GM19043 (cell line): ENCODE results near the gene DGCR2.

Experiments
- ATAC-seq: cut with Tn5 transposase; IDR thresholded peaks from one replicate; pipeline ENCODE4 v1.9.1; 2021; ENCODE audit warnings: low read depth; ENCODE audit not compliant: unreplicated experiment

The DGCR2 gene

DNA sequence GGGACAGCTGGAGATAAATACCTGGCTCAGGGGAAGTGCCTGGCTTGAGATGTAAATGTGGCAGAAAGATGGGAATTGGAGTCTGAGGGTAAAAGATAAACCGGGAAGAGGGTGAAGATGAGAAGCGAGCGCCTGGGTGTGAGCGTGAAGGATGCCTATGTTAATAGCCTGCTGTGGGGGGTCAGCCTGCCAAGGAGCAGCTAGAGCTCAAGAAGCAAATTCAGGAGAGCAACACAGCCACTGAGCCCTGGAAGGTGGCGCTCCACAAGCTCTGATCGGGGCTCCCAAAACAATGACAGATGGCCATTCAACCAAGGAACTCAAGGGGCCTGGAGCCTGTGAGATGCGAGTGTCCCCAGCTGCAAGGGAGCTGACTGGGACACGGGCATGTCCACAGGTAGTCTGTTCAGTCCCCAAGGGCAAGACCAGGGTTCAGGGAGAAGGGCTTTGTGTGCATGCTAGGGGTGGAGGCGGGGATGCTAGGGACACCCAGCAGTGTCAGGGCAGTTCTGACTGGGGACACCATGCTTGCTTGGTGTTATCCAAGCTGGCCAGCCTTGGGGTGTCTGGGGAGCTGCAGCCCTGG, 25.1 kb upstream of the DGCR2 start:
- no peak for ATAC-seq

DNA sequence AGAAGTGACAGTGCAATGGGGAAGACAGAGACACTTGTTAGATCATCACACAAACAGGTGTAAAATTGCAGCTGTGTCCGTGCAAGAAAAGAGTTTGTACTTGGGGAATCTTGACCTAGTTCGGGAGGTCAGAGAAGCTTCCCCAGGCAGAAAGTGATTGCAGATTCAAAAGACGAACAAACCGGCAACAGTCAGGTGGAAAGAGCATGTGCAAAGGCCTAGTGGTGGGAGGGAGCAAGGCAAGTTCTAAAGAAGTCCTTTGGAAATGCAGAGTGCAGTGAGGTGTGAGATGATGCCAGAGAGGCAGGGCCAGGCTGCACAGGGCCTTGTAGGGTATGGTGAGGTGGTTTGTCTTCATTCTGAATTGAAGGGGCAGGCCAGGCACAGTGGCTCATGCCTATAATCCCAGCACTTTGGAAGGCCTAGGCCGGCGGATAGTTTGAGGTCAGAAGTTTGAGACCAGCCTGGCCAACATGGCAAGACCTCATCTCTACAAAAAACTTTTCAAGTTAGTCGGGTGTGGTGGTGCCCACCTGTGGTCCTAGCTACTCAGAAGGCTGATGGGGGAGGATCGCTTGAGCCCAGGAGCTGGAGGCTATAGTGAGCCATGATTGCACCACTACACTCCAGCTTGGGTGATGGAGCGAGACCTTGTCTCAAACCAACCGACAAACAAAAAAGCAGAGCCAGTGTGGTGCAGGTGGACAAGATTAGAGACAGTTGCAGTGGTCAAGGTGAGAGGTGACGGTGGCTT, 24.2 kb upstream of the DGCR2 start:
- no peak for ATAC-seq

DNA sequence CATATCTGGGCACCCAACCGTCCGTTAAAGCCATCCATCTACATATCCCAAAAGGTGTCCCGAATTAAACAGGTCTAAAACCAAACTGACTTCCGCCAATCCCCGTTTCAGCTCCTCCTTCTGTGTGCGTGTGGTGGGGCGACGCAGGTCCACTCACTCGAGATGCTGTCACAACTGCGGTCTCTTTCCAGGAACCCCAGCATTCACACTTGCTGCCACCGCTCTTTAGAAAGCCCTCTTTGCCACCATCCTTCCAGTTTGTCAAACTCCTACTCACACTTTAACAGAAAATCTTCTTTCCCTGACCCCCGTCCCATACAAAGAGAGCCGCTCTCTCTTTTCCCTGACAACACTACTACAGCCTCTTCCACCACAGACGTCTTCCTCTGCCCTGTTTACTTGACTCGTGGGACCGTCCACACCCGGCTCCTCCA, 21.8 kb upstream of the DGCR2 start:
- ATAC-seq, result no peak

DNA sequence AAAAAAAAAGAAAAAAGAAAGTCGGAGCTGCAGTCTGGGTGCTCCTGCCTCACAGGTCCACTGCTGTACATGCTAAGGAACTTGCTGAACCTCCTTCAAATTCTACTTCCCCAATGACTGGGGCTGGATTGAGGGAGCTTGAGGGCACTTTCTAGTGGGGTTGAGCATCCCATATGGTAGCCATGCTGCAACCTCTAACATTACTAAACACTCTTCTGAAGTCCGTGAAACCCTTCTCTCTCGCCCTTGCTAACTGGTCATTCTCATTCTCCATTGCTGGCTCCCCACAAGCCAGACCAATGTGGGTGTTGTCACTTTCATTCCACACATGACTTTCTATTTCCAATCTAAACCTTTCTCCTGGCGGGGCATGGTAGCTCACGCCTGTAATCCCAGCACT, 21.0 kb upstream of the DGCR2 start:
- ATAC-seq, result no peak

DNA sequence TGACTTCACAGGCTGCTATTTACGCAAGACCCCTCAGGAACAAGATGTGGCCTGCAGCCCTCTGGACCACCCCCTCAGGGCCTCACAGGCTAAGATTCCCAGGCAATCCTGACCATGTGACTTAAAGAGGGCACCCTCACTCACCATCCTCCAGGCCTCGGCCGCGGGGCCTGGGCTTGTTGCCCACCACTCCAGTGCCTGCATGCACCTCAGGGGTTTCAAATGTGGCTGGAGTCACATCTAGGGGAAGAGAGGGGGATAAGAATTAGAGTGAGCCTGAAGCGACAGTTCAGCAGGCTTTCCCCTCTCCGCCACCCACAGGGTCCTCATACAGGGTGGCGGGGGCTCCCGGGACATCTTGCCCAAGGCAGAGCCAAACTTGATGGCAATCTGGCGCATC, 20.2 kb upstream of the DGCR2 start:
- ATAC-seq, result no peak

DNA sequence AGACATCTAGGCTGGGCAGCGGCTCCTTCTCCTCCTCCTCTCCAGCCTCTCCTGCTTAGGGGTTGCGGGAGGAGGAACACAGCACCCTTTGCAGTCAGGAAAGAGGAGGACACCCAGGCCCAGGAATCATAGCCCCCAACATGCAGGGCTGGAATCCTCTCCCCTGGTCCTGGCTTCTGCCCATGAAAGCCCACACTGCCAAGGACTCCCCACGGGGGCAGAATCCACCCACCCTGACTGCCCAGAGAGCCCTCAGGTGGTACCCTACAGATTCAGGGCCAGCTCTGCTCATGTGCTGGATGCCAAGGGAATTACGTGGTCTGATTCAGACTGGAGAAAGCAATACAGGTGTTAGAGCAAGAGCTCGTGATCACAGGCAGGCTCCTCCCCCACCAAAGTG, 17.8 kb upstream of the DGCR2 start:
- ATAC-seq, result no peak

DNA sequence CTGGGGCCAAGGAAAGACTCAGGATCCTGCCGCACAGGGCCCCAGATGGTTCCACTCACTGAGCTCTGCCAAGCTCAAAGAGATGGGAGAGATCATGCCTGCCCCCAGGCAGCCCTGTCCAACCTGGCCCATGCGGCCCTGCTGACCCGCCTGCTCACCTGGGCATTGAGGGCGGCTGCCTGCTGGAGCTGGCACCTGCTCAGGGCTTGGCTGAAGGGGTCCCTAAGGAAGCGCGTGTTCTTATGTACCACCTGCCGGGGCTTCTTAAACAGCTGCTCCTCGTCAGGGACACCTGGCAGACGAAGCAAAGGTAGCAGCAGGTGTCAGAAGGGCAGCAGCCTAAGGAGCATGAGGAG, 16.8 kb upstream of the DGCR2 start:
- no peak for ATAC-seq

DNA sequence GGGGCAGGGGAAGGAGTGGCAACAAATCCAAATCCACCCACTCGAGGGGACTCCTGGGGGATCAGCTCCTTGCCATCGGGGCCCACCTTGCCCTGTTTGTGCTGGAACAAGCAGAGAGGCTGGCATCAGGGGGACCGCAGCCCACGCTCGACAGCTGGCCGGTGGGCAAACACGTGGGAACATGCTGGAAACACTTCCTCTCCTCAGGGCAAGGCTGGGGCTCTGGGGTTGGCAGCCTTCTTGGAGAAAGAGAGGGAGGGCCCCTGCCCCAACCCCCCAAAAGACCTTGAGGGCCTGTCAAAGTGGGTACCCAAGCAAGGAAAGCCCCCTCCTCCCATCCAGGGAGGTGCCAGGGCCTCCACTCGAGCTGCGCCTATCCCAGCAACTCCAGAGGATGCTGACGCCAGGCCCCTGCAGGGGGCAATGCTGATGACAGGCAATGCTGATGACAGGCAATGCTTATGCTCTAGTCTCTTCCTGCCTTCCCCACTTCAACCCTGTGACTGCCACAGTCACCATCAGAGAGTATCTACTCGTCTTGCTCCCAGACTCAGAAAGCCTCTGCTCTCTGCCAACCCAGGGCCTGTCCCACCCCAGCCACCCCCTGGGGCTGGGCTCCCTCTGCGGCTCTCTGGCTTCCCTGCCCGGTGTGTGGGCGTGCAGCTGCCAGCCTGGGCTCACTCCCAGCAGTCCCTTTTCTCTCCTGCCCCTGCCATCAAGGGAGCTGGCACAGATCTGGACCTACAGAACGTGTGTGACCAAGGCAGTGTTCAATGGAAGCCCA, 16.2 kb upstream of the DGCR2 start:
- no peak for ATAC-seq

DNA sequence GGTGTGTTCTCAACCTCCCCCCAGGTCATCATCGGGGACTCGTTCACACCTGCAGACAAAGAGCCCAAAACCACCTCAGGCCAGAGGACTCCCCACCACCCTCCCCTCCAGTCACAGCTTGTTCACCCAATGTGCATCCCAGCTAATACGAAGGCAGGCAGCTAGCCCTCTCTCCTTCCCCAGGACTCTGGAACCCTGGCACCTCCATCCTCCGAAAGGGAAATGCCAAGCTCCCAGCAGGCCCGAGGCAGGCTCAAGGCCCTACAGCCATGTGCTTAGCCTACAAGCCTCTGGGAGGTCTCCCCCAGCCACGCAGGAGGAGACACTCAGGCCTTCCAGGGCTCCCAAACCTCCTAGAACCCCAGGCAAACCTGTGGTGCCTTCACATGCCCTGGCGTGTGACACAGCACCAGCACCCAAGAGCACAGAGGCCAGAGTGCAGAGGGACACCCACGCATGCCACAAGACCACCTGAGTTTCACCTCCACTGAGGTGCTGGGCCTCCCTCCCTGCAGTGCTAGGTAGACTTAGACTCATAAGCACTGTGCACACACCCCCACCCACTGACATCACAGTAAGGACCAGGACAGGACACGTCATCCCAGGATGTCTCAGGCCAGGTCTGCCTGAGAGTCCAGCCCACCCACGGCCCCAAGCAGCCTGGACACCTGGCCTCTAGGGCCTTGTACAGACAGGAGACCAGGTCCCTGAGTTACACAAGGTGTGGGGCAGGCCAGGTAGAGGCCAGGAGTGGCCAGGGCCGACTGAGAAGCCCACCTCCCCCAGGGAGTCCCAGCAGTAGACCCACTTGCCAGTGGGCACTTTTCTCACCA, 15.4 kb upstream of the DGCR2 start:
- no peak for ATAC-seq

DNA sequence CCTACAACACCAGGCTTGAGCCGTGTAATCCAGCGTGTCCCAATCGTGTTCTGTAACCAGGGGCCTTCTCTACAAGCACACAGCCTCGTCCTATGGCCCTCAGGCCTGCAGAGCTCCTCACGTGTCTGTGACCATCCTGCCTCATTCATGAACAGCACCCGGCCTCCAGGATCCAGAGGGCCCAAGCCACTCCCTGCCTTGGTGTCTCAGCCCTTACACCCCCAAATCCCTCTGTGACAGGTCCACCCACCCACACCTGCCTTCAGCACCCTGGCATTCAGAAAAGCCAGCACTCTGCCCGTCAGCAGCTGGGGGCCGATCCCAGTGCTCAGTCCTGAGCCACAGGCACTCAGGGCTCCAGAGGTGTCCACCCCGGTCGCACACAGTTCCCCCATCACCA, 14.7 kb upstream of the DGCR2 start:
- ATAC-seq, result no peak

DNA sequence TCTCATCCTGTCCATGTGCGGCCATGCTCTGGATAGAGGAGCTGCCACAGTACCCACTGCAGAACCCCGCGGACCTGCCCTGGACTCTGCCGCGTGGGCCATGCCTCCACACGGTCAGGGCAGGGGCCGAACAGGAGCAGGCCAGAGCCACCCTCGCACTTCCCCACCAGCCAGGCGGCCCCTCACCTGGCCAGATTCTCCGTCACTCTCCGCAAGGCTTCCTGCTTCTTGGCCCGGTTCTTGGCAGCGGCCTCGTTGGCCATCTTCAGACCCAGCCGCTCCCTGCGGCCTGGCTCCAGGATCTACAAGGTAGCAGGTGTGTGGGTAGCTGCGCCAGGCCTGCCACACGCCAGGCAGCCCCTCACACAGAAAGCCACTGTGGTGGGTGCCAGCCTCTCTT, 12.7 kb upstream of the DGCR2 start:
- ATAC-seq, result no peak

DNA sequence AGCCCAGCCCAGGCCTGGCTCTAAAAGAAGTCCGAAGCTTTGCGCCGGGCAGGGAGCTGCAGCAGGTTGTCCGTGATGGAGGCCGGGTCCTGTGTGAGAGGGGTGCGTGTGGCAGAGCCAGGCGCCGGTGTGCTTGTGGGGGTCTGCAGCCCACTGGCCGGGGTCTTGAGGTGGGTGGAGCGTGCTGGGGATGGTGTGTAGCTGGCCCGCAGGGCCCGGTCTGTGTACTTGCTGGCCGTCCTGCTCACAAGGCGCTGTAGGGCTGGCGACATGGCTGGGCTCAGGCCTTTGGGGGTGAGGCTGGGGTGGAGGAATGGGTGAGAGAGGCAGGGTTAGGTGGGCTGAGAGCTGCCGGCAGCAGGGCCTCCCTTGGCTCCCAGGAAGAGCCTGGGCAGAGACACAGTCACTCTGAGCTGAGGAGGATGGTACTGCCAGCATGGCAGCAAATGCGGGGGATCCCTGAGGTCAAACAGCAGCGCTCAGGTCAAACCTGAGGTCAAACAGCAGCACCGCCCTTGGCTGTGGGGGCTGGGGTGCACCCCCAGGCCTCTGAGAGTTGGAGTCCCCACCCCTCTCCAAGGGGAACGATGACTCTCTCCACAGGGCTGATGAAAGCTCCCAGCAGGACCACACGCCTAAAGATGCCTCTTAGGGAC, 12.1 kb upstream of the DGCR2 start:
- ATAC-seq, result no peak

DNA sequence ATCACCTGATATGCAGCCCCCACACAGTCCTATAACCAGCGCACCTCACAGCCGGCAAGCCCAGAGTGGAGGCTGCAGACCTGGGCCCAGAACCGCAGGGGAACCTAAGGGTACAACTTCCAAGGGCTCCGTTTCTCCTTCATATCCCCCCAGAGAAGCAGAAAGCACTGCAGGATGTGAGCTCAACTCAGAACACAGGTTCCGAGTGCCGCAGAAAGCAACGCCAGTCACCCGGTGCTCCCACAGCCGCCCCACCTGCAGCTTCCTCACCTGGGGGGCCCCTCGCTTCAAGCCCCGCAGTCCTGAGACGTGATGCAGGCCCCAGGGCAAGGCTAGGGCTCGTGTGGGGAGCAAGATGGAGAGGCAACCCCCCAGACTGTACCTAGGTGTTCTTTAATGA, 11.3 kb upstream of the DGCR2 start:
- ATAC-seq, result no peak

DNA sequence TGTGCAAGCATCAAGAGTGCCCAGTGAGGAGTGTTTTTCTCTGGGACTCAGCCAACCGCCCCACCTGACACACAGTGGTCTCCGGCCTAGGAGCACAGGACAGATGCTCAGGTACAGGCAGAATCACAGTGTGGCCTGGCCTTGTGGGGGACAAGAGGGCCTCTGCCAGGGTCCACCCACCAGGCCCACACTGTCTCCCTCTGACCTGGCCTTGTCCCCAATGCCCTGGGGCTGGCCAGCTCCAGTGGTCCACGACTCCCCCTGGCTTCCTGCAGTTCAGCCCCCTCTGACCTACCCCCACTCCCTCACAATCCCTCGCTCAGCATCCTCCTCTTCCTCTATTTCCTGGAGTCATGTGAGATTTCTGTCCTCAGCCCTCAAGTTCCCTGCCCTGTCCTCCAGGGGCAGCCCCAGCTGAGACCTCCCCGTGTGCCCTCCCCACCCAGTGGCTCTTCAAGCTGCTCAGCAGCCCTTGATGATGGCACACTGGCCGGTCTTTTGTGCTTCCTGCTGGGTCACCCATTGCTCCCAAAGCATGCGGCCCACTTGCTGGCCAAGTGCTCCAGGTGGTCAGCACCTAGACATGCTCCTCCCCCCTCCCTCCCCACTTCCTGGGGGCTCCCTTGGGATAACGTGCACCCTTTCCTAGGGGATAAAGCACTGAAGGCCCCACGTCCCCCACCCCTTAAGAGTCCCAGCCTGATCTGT, 10.6 kb upstream of the DGCR2 start:
- ATAC-seq, result no peak

DNA sequence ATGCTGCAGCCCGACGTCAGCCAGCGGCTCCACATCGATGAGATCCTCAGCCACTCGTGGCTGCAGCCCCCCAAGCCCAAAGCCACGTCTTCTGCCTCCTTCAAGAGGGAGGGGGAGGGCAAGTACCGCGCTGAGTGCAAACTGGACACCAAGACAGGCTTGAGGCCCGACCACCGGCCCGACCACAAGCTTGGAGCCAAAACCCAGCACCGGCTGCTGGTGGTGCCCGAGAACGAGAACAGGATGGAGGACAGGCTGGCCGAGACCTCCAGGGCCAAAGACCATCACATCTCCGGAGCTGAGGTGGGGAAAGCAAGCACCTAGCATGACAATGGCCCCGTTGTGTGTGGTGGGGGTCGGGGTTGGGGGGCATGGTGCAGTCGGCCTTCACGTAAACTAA, 9.9 kb upstream of the DGCR2 start:
- no peak for ATAC-seq

DNA sequence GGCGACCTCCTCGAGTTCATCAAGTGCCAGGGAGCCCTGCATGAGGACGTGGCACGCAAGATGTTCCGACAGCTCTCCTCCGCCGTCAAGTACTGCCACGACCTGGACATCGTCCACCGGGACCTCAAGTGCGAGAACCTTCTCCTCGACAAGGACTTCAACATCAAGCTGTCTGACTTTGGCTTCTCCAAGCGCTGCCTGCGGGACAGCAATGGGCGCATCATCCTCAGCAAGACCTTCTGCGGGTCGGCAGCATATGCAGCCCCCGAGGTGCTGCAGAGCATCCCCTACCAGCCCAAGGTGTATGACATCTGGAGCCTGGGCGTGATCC, 9.4 kb upstream of the DGCR2 start:
- ATAC-seq, result no peak

DNA sequence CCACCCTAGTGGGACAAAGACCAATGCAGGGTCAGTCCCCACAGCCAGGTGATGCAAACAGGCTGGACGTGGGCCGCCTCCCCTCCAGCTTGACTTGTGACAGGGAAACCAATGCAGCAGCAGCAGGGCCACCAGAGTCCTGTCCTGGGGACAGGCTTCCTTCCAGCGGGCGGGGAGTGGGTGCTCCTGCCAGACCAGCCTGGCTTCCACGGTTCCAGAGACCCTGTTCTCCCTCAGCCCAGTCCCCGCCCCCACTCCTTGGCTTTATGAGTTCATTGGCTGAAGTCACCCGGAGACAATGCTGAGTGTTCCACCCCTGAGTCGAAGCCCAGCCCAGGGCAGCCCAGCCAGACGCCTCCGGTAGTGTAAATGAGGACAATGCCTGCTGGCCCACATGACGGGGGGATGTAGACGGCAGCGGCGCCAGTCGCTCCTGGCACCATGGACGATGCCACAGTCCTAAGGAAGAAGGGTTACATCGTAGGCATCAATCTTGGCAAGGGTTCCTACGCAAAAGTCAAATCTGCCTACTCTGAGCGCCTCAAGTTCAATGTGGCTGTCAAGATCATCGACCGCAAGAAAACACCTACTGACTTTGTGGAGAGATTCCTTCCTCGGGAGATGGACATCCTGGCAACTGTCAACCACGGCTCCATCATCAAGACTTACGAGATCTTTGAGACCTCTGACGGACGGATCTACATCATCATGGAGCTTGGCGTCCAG, 8.9 kb upstream of the DGCR2 start, which contains the start of gene TSSK2:
TSSK2 (plus strand) TSS at position 350 of the 726 bp plus-strand sequence; CDS start at position 442, 92 bp downstream.
- ATAC-seq, result no peak

DNA sequence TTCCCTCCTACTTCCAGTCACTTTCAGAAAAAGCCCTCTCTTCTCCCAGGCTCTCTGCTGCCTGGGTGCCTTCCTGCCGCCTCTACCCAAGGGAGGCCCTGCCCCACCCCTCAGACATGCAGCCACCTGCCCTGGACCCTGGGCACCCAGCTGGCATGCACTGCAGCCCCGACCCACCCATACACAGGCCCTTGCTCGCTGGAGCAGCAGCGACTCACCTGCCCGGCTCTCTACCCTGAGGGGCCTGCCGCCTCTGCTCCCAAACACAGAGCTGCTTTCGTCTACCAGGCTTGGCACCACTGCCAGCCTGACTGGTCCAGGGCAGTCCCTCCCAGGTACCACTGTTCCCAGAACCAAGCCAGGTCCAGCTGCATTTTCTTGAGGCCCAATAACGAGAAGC, 7.7 kb upstream of the DGCR2 start:
- ATAC-seq, result no peak
